Activated CD4-positive, CD25-positive, alpha-beta regulatory T cell treated with anti-CD3 and anti-CD28 coated beads, Interleukin-2, amount 50 U/mL, for 16 hours (primary cell): ENCODE measurements around the gene ABLIM2.

Experiments
- DNase-seq: peaks from one replicate; pipeline ENCODE4 v3.0.0-alpha.2; 2020; ENCODE audit warnings: low read depth, low spot score

Gene ABLIM2

GRCh38 chr4:8005814-8006215 is 152.8 kb downstream of the ABLIM2 start:
- no peak for DNase-seq

- no peak for DNase-seq
Observed at GRCh38 chr4:8005033-8005808, 153.4 kb downstream of the ABLIM2 start.

GRCh38 chr4:8004066-8004465 is 154.5 kb downstream of the ABLIM2 start:
- no peak for DNase-seq

- no peak for DNase-seq
Observed at GRCh38 chr4:8002525-8003309, 155.9 kb downstream of the ABLIM2 start.

GRCh38 chr4:8001564-8002355 is 156.9 kb downstream of the ABLIM2 start:
- no peak for DNase-seq

- DNase-seq = no peak
Observed at GRCh38 chr4:8000721-8001491, 157.7 kb downstream of the ABLIM2 start.

GRCh38 chr4:8000247-8000646 is 158.4 kb downstream of the ABLIM2 start:
- DNase-seq = no peak

- no peak for DNase-seq
Observed at GRCh38 chr4:7999695-8000094, 158.9 kb downstream of the ABLIM2 start.

- no peak for DNase-seq
Observed at GRCh38 chr4:7999279-7999678, 159.3 kb downstream of the ABLIM2 start.

- no peak for DNase-seq
Observed at GRCh38 chr4:7998447-7998846, 160.2 kb downstream of the ABLIM2 start.

- DNase-seq = no peak
Observed at GRCh38 chr4:7995866-7996265, 162.7 kb downstream of the ABLIM2 start.

- no peak for DNase-seq
Observed at GRCh38 chr4:7995135-7995534, 163.5 kb downstream of the ABLIM2 start.

GRCh38 chr4:7993671-7994070 is 164.9 kb downstream of the ABLIM2 start:
- no peak for DNase-seq

- DNase-seq = no peak
Observed at GRCh38 chr4:7992846-7993245, 165.8 kb downstream of the ABLIM2 start.

- no peak for DNase-seq
Observed at GRCh38 chr4:7990807-7991459, 167.7 kb downstream of the ABLIM2 start.

GRCh38 chr4:7989654-7990053 is 169.0 kb downstream of the ABLIM2 start:
- no peak for DNase-seq

GRCh38 chr4:7988437-7988836 is 170.2 kb downstream of the ABLIM2 start:
- no peak for DNase-seq

GRCh38 chr4:7987148-7987989 is 171.2 kb downstream of the ABLIM2 start:
- DNase-seq = peak; percentile 57

- DNase-seq = no peak
Observed at GRCh38 chr4:7985891-7986441, 172.6 kb downstream of the ABLIM2 start.

GRCh38 chr4:7985072-7985471 is 173.5 kb downstream of the ABLIM2 start:
- no peak for DNase-seq
